Esophagus squamous epithelium (tissue), 5 donors: Measurements from ENCODE around the gene SMNDC1. TPM values are rescaled to one million over a fixed set of nuclear protein-coding genes. Genes with fewer than 3 reads are reported as not detected.

Experiments used
- DNase-seq: peaks from one replicate; lab custom pipeline; 2025; lab: John Stamatoyannopoulos, UW
- H3K27ac ChIP-seq, 4 donors: fragments of 200-600 bp; sonication (generic); one replicate each; pipeline ENCODE4 v1.5.1; 2016 to 2019; ENCODE audit warnings: mild to moderate bottlenecking in 1 of 4
- H3K27me3 ChIP-seq, 4 donors: fragments of 200-600 bp; sonication (generic); 1 replicate in 3 of 4; 2 replicates in 1 of 4; pipeline versions ENCODE4 v1.5.1 to v1.6.0; 2017 to 2021; ENCODE audit warnings: antibody characterized with exemption in 1 of 4
- H3K36me3 ChIP-seq, 3 donors: fragments of 200-600 bp; sonication (generic); one replicate each; pipeline ENCODE4 v1.5.1; 2016 to 2019
- H3K4me1 ChIP-seq, 3 donors: fragments of 200-600 bp; sonication (generic); one replicate each; pipeline ENCODE4 v1.5.1; 2017 to 2019
- H3K4me3 ChIP-seq, 4 donors: fragments of 200-600 bp; sonication (generic); 1 replicate in 3 of 4; 2 replicates in 1 of 4; pipeline ENCODE4 v1.5.1; 2016 to 2019; ENCODE audit warnings: mild to moderate bottlenecking in 2 of 4, moderate library complexity in 1 of 4
- H3K9me3 ChIP-seq, 3 donors: fragments of 200-600 bp; sonication (generic); one replicate each; pipeline ENCODE4 v1.5.1; 2016 to 2019
- POLR2A ChIP-seq, 4 donors: fragments of 450-650 bp; IDR thresholded peaks; one replicate each; pipeline ENCODE4 v1.6.1; 2017; ENCODE audit warnings: antibody characterized with exemption in 4 of 4, mild to moderate bottlenecking in 4 of 4, moderate library complexity in 3 of 4
- WGBS, 2 donors: methylation state at CpG; one replicate each; pipeline ENCODE4 v1.1.5; 2018; 5-methylcytosine and 5-hydroxymethylcytosine counted together
- intact Hi-C: fragments of 100-400 bp; cut with DNase I; formaldehyde crosslinking; loops from one replicate; pipeline ENCODE4 v1.15.0; 2022
- total RNA-seq, 4 donors: library from RNA; depleted of rRNA; stranded (reverse); fragments of >200 nt; gene quantifications; one replicate each; pipeline ENCODE4 v1.1.0, GENCODE V29; 2016
- TF ChIP-seq, protein P1 (sequence below), 6 experiments: fragments of 450-650 bp in 4 of 6; fragments of 200-600 bp in 2 of 6; sonication (generic) in 2 of 6; IDR thresholded peaks; one replicate each; pipeline ENCODE4 v1.5.1; 2016 to 2019; ENCODE audit warnings: antibody characterized with exemption in 6 of 6, mild to moderate bottlenecking in 4 of 6, moderate library complexity in 4 of 6
- donor health status: DM: yes; HTN: yes; CAD: no.

Gene SMNDC1
- 10 to 100 TPM in 2 of 4 donors, 1 to 10 TPM in 2; 9.5 to 13.9 (median 10.9) TPM for total RNA-seq

DNA sequence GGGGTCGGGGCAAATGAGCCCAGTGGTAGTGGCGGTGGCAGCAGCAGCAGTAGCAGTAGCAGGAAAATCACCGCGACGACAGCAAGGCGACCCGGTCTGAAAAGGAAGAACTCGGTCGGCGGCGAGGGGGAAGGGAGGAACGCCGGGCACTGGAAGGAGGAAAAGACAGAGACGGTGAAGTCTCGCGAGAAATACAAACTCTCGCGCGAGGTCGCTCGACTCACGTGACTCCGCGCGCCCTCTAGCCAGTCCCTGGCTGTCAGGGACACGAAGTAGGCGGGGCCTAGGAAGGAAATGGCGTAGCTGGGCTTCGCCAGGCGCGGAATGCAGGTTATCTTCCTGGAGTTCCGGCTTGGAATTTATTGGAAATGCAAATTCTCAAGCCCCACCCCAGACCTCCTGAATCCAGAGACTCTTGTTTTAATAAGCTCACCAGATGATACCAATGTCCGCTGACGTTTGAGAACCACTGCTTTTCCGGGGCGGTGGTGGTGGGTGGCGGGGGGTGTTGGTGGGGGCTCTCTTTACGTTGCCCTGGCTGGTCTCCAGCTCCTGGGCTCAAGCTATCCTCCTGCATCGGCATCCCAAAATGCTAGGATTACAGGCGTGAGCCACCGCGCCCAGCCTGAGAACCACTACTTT is at the start of gene SMNDC1:
TSS of gene SMNDC1 (minus strand) at position 141 of the 642 bp plus-strand sequence. CDS start 1,333 bp downstream, outside the sequence.
- H3K27ac ChIP-seq, result peak within 1 kb of the TSS; percentile 96 to 98 (median 98)
- TF ChIP-seq, protein P1, sequence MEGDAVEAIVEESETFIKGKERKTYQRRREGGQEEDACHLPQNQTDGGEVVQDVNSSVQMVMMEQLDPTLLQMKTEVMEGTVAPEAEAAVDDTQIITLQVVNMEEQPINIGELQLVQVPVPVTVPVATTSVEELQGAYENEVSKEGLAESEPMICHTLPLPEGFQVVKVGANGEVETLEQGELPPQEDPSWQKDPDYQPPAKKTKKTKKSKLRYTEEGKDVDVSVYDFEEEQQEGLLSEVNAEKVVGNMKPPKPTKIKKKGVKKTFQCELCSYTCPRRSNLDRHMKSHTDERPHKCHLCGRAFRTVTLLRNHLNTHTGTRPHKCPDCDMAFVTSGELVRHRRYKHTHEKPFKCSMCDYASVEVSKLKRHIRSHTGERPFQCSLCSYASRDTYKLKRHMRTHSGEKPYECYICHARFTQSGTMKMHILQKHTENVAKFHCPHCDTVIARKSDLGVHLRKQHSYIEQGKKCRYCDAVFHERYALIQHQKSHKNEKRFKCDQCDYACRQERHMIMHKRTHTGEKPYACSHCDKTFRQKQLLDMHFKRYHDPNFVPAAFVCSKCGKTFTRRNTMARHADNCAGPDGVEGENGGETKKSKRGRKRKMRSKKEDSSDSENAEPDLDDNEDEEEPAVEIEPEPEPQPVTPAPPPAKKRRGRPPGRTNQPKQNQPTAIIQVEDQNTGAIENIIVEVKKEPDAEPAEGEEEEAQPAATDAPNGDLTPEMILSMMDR (IDR thresholded peaks at IDR 0.05), result peak in 1 of 6 experiments; percentile 22
- TF ChIP-seq POLR2A (IDR thresholded peaks at IDR 0.05), result peak in 2 of 4 donors; percentile 40 to 79
- peaks cover 0 to 34% (median 4%) of the 10 kb centered on the region in 3 donors for H3K36me3 ChIP-seq
- H3K9me3 ChIP-seq, result no peaks in the 10 kb centered on the region
- peak; percentile 81 for DNase-seq
- H3K4me3 ChIP-seq, result peak within 1 kb of the TSS; percentile 83 to 99 (median 91)
- H3K27me3 ChIP-seq, result no peaks in the 10 kb centered on the region
- peaks cover 13 to 52% (median 33%) of the 10 kb centered on the region in 3 donors for H3K4me1 ChIP-seq
- WGBS, 2 donors, result 0 to 1% methylated on average over 39 to 40 of the region's 42 CpGs
- intact Hi-C loops, result loop anchor here (5.0 to 10.0 kb wide), 2 partner anchors 52 to 580 kb away; no protein-coding TSS in a partner anchor

DNA sequence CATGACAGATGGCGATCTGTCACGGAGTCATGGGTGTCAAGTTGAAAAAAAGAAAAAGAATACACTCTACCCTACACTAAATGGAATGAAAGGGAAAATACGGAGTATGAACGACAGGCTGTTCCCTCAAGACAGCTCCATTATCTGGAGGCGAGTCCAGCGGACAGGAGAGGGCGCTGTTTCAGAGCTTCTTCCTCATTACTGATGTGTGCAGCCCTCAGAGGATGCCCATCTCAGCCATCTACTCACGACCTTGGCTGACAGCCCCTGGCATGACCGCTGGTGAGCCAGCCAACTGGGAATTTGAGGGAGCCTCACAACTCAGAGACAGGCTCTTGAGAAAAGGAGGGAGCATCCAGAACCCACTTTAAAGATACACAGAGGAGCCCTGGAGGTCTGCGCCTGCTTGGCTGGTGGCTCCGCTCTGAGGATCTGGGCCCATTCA is 49.6 kb upstream of the SMNDC1 start:
- no peaks in the 10 kb centered on the region for H3K27me3 ChIP-seq
- H3K27ac ChIP-seq, result peak overlapping the region in 3 of 4 donors; percentile 61 to 73 (median 62)
- no peaks in the 10 kb centered on the region for H3K9me3 ChIP-seq
- no peaks in the 10 kb centered on the region for H3K36me3 ChIP-seq
- peak; percentile 11 for DNase-seq
- 16 to 34% methylated on average over 7 to 8 of the region's 11 CpGs for WGBS, 2 donors
- H3K4me1 ChIP-seq, result peaks cover 12 to 69% (median 28%) of the 10 kb centered on the region in 3 donors
- intact Hi-C loops, result no loop called here
- TF ChIP-seq POLR2A (IDR thresholded peaks at IDR 0.05), result no peak
- TF ChIP-seq, protein P1 (IDR thresholded peaks at IDR 0.05), result peak; percentile 72 to 90 (median 76)
- no peak overlapping the region for H3K4me3 ChIP-seq

DNA sequence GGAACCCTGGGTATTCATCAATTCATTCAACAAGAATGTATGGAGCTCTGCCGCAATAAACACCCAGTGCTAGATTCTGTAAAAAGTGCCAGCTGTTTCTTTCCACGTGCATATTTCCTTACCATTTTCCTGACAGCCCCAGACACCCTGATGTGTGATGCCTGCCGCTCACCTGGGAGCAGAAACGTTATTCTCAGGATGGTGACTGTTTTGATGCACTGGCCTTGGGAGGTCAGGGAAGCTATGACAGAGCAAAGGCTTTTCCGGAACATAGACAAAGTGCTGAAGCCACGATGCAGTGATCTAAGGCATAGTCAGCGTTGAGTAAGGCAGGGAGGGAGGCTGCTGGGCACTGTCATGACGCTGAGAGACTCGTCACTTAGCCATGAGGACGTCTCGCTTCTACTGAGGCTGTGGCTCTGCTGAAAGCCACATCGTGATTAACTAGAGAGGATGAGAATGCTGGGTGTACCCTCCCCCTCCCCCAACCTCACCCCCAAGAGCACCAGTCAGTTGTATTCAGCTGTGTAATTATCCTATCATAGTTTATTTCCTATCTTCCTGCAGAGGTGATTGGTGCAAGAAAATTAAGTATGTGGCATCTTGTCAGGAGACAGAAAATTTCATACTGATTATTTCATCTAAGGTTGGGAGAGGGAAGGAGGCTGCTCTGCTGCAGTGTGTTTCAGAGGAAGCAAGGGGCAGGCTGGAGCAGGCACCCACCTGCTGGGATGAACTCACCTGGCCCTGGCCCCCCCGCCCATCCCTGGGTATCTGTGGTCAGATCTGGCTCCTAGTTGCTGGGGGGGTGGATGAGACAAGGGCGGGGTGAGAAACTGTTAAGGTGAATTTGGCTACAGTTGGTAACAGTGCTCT is 48.8 kb upstream of the SMNDC1 start:
- Histone ChIP-seq H3K27ac (peak overlapping the region; percentile 28 to 73 (median 62)), H3K9me3 (no peaks in the 10 kb centered on the region), H3K4me3 (no peak overlapping the region), H3K4me1 (peaks cover 12 to 60% (median 28%) of the 10 kb centered on the region in 3 donors), H3K36me3 (no peaks in the 10 kb centered on the region), H3K27me3 (no peaks in the 10 kb centered on the region)
- DNase-seq, result no peak
- intact Hi-C loops, result no loop called here
- TF ChIP-seq POLR2A (IDR thresholded peaks at IDR 0.05), result no peak
- TF ChIP-seq, protein P1 (IDR thresholded peaks at IDR 0.05), result peak in 2 of 6 experiments; percentile 18 to 23
- 17 to 28% methylated on average over 10 to 13 of the region's 14 CpGs for WGBS, 2 donors

DNA sequence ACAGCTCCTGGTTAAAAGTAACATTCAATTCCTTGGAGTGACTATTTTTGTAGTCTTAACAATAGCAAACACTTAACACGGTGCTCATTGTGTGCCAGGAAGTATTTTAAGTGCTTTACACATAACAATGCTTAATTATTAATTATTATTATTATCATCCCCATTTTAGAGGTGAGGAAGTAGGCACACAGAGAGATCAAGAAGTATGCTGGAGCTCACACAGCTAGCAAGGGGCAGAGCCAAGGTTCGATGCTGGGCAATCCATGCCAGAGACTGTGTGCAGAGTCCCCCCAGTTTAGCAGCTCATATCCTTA is 48.2 kb upstream of the SMNDC1 start:
- Histone ChIP-seq H3K4me3 (no peak overlapping the region), H3K4me1 (peaks cover 8 to 54% (median 28%) of the 10 kb centered on the region in 3 donors), H3K9me3 (no peaks in the 10 kb centered on the region), H3K27me3 (no peaks in the 10 kb centered on the region), H3K27ac (peak overlapping the region in 1 of 4 donors; percentile 73), H3K36me3 (no peaks in the 10 kb centered on the region)
- intact Hi-C loops, result no loop called here
- DNase-seq, result no peak
- TF ChIP-seq, protein P1 (IDR thresholded peaks at IDR 0.05), result no peak
- TF ChIP-seq POLR2A (IDR thresholded peaks at IDR 0.05), result no peak
- WGBS, 2 donors, result 26 to 42% methylated on average over 2 of the region's 2 CpGs
